IMR-90 (cell line): ENCODE data around the gene POLA2. TPM values are rescaled to one million over a fixed set of nuclear protein-coding genes. Genes with fewer than 3 reads are reported as not detected.

Experiments
- ATAC-seq: fragments of 200-7000 bp; cut with Tn5 transposase; 2 replicates; pipeline ENCODE4 v1.9.1; 2020; ENCODE audit warnings: low read depth, mild to moderate bottlenecking, moderate library complexity
- BruUV-seq: library from RNA; stranded (reverse); fragments of 400-500 nt; replicated peaks from 2 replicates; lab custom pipeline; 2021; lab: Mats Ljungman, UMichigan
- CTCF ChIA-PET: fragments of 300-600 bp; formaldehyde crosslinking; extraction: SDS; loops from one replicate; lab custom pipeline; 2021; ENCODE audit warnings: antibody characterized with exemption; lab: Yijun Ruan, JAX
- POLR2A ChIA-PET: fragments of 300-600 bp; sonication (Branson Sonifier 250); formaldehyde crosslinking; loops from one replicate; lab custom pipeline; 2022; ENCODE audit warnings: antibody characterized with exemption; ENCODE audit not compliant: unreplicated experiment; lab: Charles Lee
- DNase-seq: peaks from one replicate; pipeline ENCODE4 v3.0.0; 2013
- H2AFZ ChIP-seq: replicated peaks from 2 replicates; pipeline ENCODE3; 2013; ENCODE audit warnings: low read length, mild to moderate bottlenecking; ENCODE audit not compliant: poor library complexity
- H2AK5ac ChIP-seq: 2 replicates; pipeline ENCODE4 v1.6.1; 2013; ENCODE audit warnings: low read depth, low read length, inconsistent platforms
- H2AK9ac ChIP-seq: replicated peaks from 2 replicates; pipeline ENCODE3; 2013; ENCODE audit warnings: mild to moderate bottlenecking, low read depth, low read length, moderate library complexity; ENCODE audit not compliant: poor library complexity
- H2BK120ac ChIP-seq: 2 replicates; pipeline ENCODE4 v1.6.1; 2013; ENCODE audit warnings: low read depth, low read length, inconsistent platforms
- H2BK15ac ChIP-seq: 3 replicates; pipeline ENCODE4 v1.6.1; 2013; ENCODE audit warnings: low read depth, low read length, inconsistent platforms
- H2BK20ac ChIP-seq: 2 replicates; pipeline ENCODE4 v1.6.1; 2013; ENCODE audit warnings: low read depth, mild to moderate bottlenecking, inconsistent platforms, low read length, moderate library complexity
- H2BK5ac ChIP-seq: 2 replicates; pipeline ENCODE4 v1.6.1; 2013; ENCODE audit warnings: mild to moderate bottlenecking, low read depth, low read length, inconsistent platforms; ENCODE audit not compliant: poor library complexity, severe bottlenecking
- H3K14ac ChIP-seq: replicated peaks from 2 replicates; pipeline ENCODE4 v1.6.1; 2013; ENCODE audit warnings: low read depth, low read length, inconsistent platforms
- H3K18ac ChIP-seq: 2 replicates; pipeline ENCODE4 v1.6.1; 2013; ENCODE audit warnings: low read depth, low read length, control low read depth
- H3K23ac ChIP-seq: 2 replicates; pipeline ENCODE4 v1.6.1; 2013; ENCODE audit warnings: low read depth, low read length, inconsistent platforms
- H3K27ac ChIP-seq: 2 replicates; pipeline ENCODE4 v1.5.1; 2013; ENCODE audit warnings: mild to moderate bottlenecking, control low read depth, low read length; ENCODE audit not compliant: insufficient read depth
- H3K27me3 ChIP-seq: 2 replicates; pipeline ENCODE4 v1.6.1; 2013; ENCODE audit warnings: low read length; ENCODE audit not compliant: control insufficient read depth, insufficient read depth
- H3K36me3 ChIP-seq: 2 replicates; pipeline ENCODE4 v1.6.1; 2013; ENCODE audit warnings: low read length, mixed read lengths; ENCODE audit not compliant: control insufficient read depth, insufficient read depth
- H3K4ac ChIP-seq: 2 replicates; pipeline ENCODE4 v1.6.1; 2013; ENCODE audit warnings: low read depth, low read length, inconsistent platforms
- H3K4me1 ChIP-seq: 2 replicates; pipeline ENCODE4 v1.6.1; 2013; ENCODE audit warnings: low read length, mixed read lengths; ENCODE audit not compliant: control insufficient read depth, insufficient read depth
- H3K4me2 ChIP-seq: 2 replicates; pipeline ENCODE4 v1.6.1; 2013; ENCODE audit warnings: low read depth, mild to moderate bottlenecking, control low read depth, low read length, moderate library complexity
- H3K4me3 ChIP-seq: 2 replicates; pipeline ENCODE4 v1.5.1; 2013; ENCODE audit warnings: low read depth, mild to moderate bottlenecking, control low read depth, low read length, moderate library complexity; ENCODE audit not compliant: insufficient read depth
- H3K56ac ChIP-seq: 2 replicates; pipeline ENCODE4 v1.6.1; 2013; ENCODE audit warnings: low read length, inconsistent platforms; ENCODE audit not compliant: insufficient read depth; ENCODE audit errors: extremely low read depth
- H3K79me1 ChIP-seq, 2 experiments: 2 replicates each; pipeline ENCODE4 v1.6.1; 2013; ENCODE audit warnings: low read length in 2 of 2, inconsistent platforms in 1 of 2, low read depth in 1 of 2
- H3K9ac ChIP-seq: 2 replicates; pipeline ENCODE4 v1.6.1; 2013; ENCODE audit warnings: low read depth, low read length, control low read depth
- H3K9me1 ChIP-seq: 2 replicates; pipeline ENCODE4 v1.6.1; 2013; ENCODE audit warnings: low read length, inconsistent platforms; ENCODE audit not compliant: insufficient read depth
- H3K9me3 ChIP-seq: 2 replicates; pipeline ENCODE4 v1.6.1; 2013; ENCODE audit warnings: low read length; ENCODE audit not compliant: control insufficient read depth, insufficient read depth
- H4K20me1 ChIP-seq: 2 replicates; pipeline ENCODE4 v1.6.1; 2013; ENCODE audit warnings: low read length, inconsistent platforms; ENCODE audit not compliant: insufficient read depth
- H4K5ac ChIP-seq: 2 replicates; pipeline ENCODE4 v1.6.1; 2013; ENCODE audit warnings: mild to moderate bottlenecking, low read depth, low read length, control low read depth
- H4K8ac ChIP-seq, 2 experiments: 2 replicates each; pipeline ENCODE4 v1.6.1; 2013; ENCODE audit warnings: low read depth in 2 of 2, low read length in 2 of 2, control low read depth in 1 of 2, inconsistent platforms in 1 of 2
- H4K91ac ChIP-seq: 2 replicates; pipeline ENCODE4 v1.6.1; 2013; ENCODE audit warnings: low read depth, low read length, inconsistent platforms; ENCODE audit not compliant: insufficient read depth
- CHD1 ChIP-seq: IDR thresholded peaks from 2 replicates; pipeline ENCODE4 v1.6.1; 2012; ENCODE audit warnings: low read depth, low read length, improper control_type of control experiment
- ELK1 ChIP-seq: fragments of 150-350 bp; IDR thresholded peaks from 2 replicates; pipeline ENCODE4 v1.6.1; 2016; ENCODE audit warnings: low read depth, mild to moderate bottlenecking, low read length, moderate library complexity, borderline replicate concordance
- MAFK ChIP-seq: IDR thresholded peaks from 2 replicates; pipeline ENCODE4 v1.6.1; 2012; ENCODE audit warnings: low read depth, low read length, improper control_type of control experiment
- MAZ ChIP-seq: IDR thresholded peaks from 2 replicates; pipeline ENCODE4 v1.6.1; 2012; ENCODE audit warnings: low read depth, mild to moderate bottlenecking, low read length, improper control_type of control experiment, moderate library complexity, borderline replicate concordance
- NFE2L2 ChIP-seq: fragments of 150-350 bp; IDR thresholded peaks from 2 replicates; pipeline ENCODE4 v1.6.1; 2016; ENCODE audit warnings: low read depth, mild to moderate bottlenecking, low read length
- POLR2A ChIP-seq: IDR thresholded peaks from 2 replicates; pipeline ENCODE4 v1.6.1; 2012; ENCODE audit warnings: mild to moderate bottlenecking, low read depth, low read length
- RFX5 ChIP-seq: IDR thresholded peaks from 2 replicates; pipeline ENCODE4 v1.8.0; 2012; ENCODE audit warnings: low read depth, mild to moderate bottlenecking, low read length, moderate library complexity
- SMC3 ChIP-seq: fragments of 150-350 bp; IDR thresholded peaks from 2 replicates; pipeline ENCODE4 v1.6.1; 2016; ENCODE audit warnings: low read depth, mild to moderate bottlenecking, antibody characterized with exemption, low read length, moderate library complexity
- USF2 ChIP-seq: fragments of 150-350 bp; IDR thresholded peaks from 2 replicates; pipeline ENCODE4 v1.6.1; 2017; ENCODE audit warnings: mild to moderate bottlenecking, antibody characterized with exemption, low read length, low read depth
- WGBS, 2 experiments: methylation state at CpG; one replicate each; pipeline versions ENCODE4 v1.1.5 to v1.1.7; 2013; ENCODE audit warnings: missing lambda C conversion rate in 2 of 2; ENCODE audit not compliant: insufficient read length in 1 of 2; ENCODE audit errors: extremely low coverage in 2 of 2; 5-methylcytosine and 5-hydroxymethylcytosine counted together
- dilution Hi-C: fragments of 300-500 bp; cut with HindIII; formaldehyde crosslinking; loops from one replicate; pipeline ENCODE4 v1.14.3; 2018; ENCODE audit warnings: low sequenced_read_pairs; ENCODE audit not compliant: unreplicated experiment
- in situ Hi-C: fragments of 300-500 bp; cut with MboI; formaldehyde crosslinking; loops from 3 replicates; pipeline ENCODE4 v1.14.3; 2019; ENCODE audit warnings: low sequenced_read_pairs, inconsistent platforms, mixed read lengths
- intact Hi-C: fragments of 100-400 bp; cut with micrococcal nuclease; formaldehyde crosslinking; loops from 2 replicates; pipeline ENCODE4 v1.10.0; 2022
- polyA plus RNA-seq, 3 experiments: library from polyadenylated mRNA; depleted of rRNA; stranded (reverse); fragments of >200 nt; gene quantifications; 2 replicates each; pipeline ENCODE4 v1.2.3, GENCODE V29; 2012; ENCODE audit warnings: low replicate concordance in 1 of 3
- total RNA-seq: library from RNA; depleted of rRNA; stranded (reverse); fragments of >200 nt; gene quantifications from 2 replicates; pipeline ENCODE4 v1.2.3, GENCODE V29; 2012

The POLA2 gene
- total and polyA plus RNA-seq, 2 of the 4 experiments (the other 2 are of a cell fraction) = 14.2 to 17.3 TPM

- DNase-seq = peak; percentile 31
- CTCF ChIA-PET = no interaction called here
- BruUV-seq = no TSS peak
These were observed 45.8 kb downstream of the POLA2 start for GRCh38 chr11:65307298-65308229.

More at GRCh38 chr11:65307298-65308229, 45.8 kb downstream of the POLA2 start:
- Histone ChIP-seq H3K23ac (no peak overlapping the region), H2BK15ac (peak overlapping the region; percentile 28; the same call in 1 of the 3 replicates), H3K36me3 (no peaks in the 10 kb centered on the region), H3K18ac (no peak overlapping the region), H3K14ac (peak overlapping the region; percentile 54; the same call in 1 of the 2 replicates), H2AK9ac (peak overlapping the region; percentile 8), H3K9ac (no peak overlapping the region), H3K27ac (no peak overlapping the region), H4K8ac (no peak overlapping the region), H3K4me1 (peaks cover 43% of the 10 kb centered on the region), H2AFZ (no peak overlapping the region), H2BK120ac (peak overlapping the region; percentile 19; the same call in 1 of the 2 replicates), H3K56ac (no peak overlapping the region), H4K5ac (no peak overlapping the region), H3K4ac (peak overlapping the region; percentile 15; the same call in 1 of the 2 replicates), H3K4me3 (no peak overlapping the region), H2BK20ac (peak overlapping the region; percentile 16; the same call in 1 of the 2 replicates), H3K9me3 (no peaks in the 10 kb centered on the region), H4K20me1 (peaks cover 9% of the 10 kb centered on the region), H3K79me1 (peaks cover under 1 to 47% of the 10 kb centered on the region in 2 experiments; a peak in 2 of 4 replicates), H3K4me2 (no peak overlapping the region), H3K27me3 (no peaks in the 10 kb centered on the region), H4K91ac (peak overlapping the region; percentile 3; the same call in 1 of the 2 replicates), H3K9me1 (peaks cover 44% of the 10 kb centered on the region), H2BK5ac (no peak overlapping the region), H2AK5ac (peak overlapping the region; percentile 70; the same call in 1 of the 2 replicates)
- 91% methylated on average over 4 of the region's 6 CpGs; no CpG with 5 or more reads in 1 of the 2 experiments for WGBS, 2 experiments
- POLR2A ChIA-PET = no interaction called here
- no peak for TF ChIP-seq MAZ
- no peak for TF ChIP-seq RFX5
- no peak for TF ChIP-seq POLR2A
- no peak for TF ChIP-seq CHD1
- TF ChIP-seq ELK1 = no peak
- no peak for TF ChIP-seq NFE2L2
- no peak for TF ChIP-seq MAFK
- TF ChIP-seq SMC3 = no peak
- no peak for TF ChIP-seq USF2
- in situ Hi-C loops = no loop called here
- no peak for ATAC-seq
- intact Hi-C loops = no loop called here
- dilution Hi-C loops = no loop called here
